Spleen (tissue), 11 donors: ENCODE results near the gene ADRA2B. TPM values are rescaled to one million over a fixed set of nuclear protein-coding genes. Genes with fewer than 3 reads are reported as not detected.

Experiments
- DNase-seq: peaks from one replicate; pipeline ENCODE4 v3.0.0-alpha.2; 2020
- H3K27ac ChIP-seq, 8 donors: fragments of 200-600 bp; sonication (generic) in 7 of 8; 1 replicate in 4 of 8; 2 replicates in 4 of 8; pipeline versions ENCODE4 v1.5.0 to v1.8.0; 2016 to 2021; ENCODE audit warnings: inconsistent platforms in 4 of 8, mild to moderate bottlenecking in 4 of 8, moderate library complexity in 1 of 8
- H3K27me3 ChIP-seq, 7 donors: fragments of 200-600 bp; sonication (generic) in 6 of 7; replicated peaks in 1 of 7; 1 replicate in 4 of 7; 2 replicates in 3 of 7; pipeline versions ENCODE4 v1.5.0 to v1.8.0; 2016 to 2021; ENCODE audit warnings: inconsistent platforms in 3 of 7, mild to moderate bottlenecking in 1 of 7
- H3K36me3 ChIP-seq, 6 donors: fragments of 200-600 bp; sonication (generic) in 5 of 6; 1 replicate in 4 of 6; 2 replicates in 2 of 6; pipeline versions ENCODE4 v1.5.0 to v1.8.0; 2016 to 2021; ENCODE audit warnings: inconsistent platforms in 2 of 6
- H3K4me1 ChIP-seq, 6 donors: fragments of 200-600 bp; sonication (generic) in 5 of 6; 1 replicate in 3 of 6; 2 replicates in 3 of 6; pipeline versions ENCODE4 v1.5.0 to v1.8.0; 2016 to 2021; ENCODE audit warnings: inconsistent platforms in 3 of 6
- H3K4me3 ChIP-seq, 8 donors: fragments of 200-600 bp; sonication (generic) in 7 of 8; 1 replicate in 4 of 8; 2 replicates in 4 of 8; pipeline versions ENCODE4 v1.5.0 to v1.8.0; 2016 to 2021; ENCODE audit warnings: inconsistent platforms in 4 of 8, mild to moderate bottlenecking in 4 of 8, moderate library complexity in 2 of 8
- H3K9me3 ChIP-seq, 8 donors: fragments of 200-600 bp; sonication (generic) in 7 of 8; 1 replicate in 4 of 8; 2 replicates in 4 of 8; pipeline versions ENCODE4 v1.5.0 to v1.8.0; 2016 to 2021; ENCODE audit warnings: inconsistent platforms in 4 of 8
- CTCF ChIP-seq, 11 experiments: fragments of 200-600 bp in 7 of 11; fragments of 450-650 bp in 4 of 11; sonication (generic) in 4 of 11; IDR thresholded peaks in 8 of 11; conservative IDR thresholded peaks in 3 of 11; 1 replicate in 7 of 11; 2 replicates in 4 of 11; pipeline versions ENCODE4 v1.4.0 to v1.8.0; 2016 to 2021; ENCODE audit warnings: antibody characterized with exemption in 11 of 11, inconsistent platforms in 4 of 11, mild to moderate bottlenecking in 1 of 11
- POLR2A ChIP-seq, 3 donors: fragments of 450-650 bp; IDR thresholded peaks; one replicate each; pipeline ENCODE4 v1.5.1; 2017; ENCODE audit warnings: antibody characterized with exemption in 3 of 3, mild to moderate bottlenecking in 1 of 3
- POLR2AphosphoS5 ChIP-seq, 3 donors: sonication (generic); formaldehyde crosslinking; IDR thresholded peaks; one replicate each; pipeline ENCODE4 v1.5.1; 2017; ENCODE audit warnings: antibody characterized with exemption in 3 of 3
- WGBS, 5 donors: extraction: QIAGEN DNeasy Blood & Tissue Kit in 3 of 5; methylation state at CpG; one replicate each; pipeline versions ENCODE4 v1.1.5 to v1.1.7; 2013 to 2018; 5-methylcytosine and 5-hydroxymethylcytosine counted together
- intact Hi-C: fragments of 100-400 bp; cut with DNase I; formaldehyde crosslinking; loops from one replicate; pipeline ENCODE4 v1.15.0; 2023; ENCODE audit warnings: low total_unique reads
- polyA plus RNA-seq, 3 donors: library from polyadenylated mRNA; stranded (reverse); fragments of 200-250 nt; gene quantifications; one replicate each; pipeline ENCODE4 v1.2.1, GENCODE V29; 2013
- total RNA-seq, 7 donors: library from RNA; depleted of rRNA in 3 of 7; stranded (reverse); fragments of >200 nt in 3 of 7; fragmentation: NEBNext Ultra II Directional in 4 of 7; extraction: Animal tissue kit (Norgen Biotek cat#: 25700) in 4 of 7; gene quantifications; one replicate each; pipeline versions ENCODE4 v1.1.0 to v1.2.1, GENCODE V29; 2016 to 2021
- donor health status: healthy with polysubstance abuse.
- donor health status: DM: no; HTN: no; CAD: no; lungs with moderate emphysema.
- donor health status: DM: no; HTN: no; CAD: no.
- donor health status: Bipolar disorder and iron deficiency.
- donor health status: healthy.
- donor health status: DM: no; HTN: no; CAD: no.
- donor health status: DM: yes; HTN: yes; CAD: no.

ADRA2B gene
- total and polyA plus RNA-seq, 10 donors: 1.8 to 14.2 (median 5.2) TPM

GRCh38 chr2:96105994-96106715 lies 10.2 kb downstream of the ADRA2B start:
- Histone ChIP-seq H3K27me3 (peaks cover 0 to 5% (median 0%) of the 10 kb centered on the region in 7 donors), H3K4me3 (no peak overlapping the region), H3K36me3 (no peaks in the 10 kb centered on the region), H3K4me1 (peaks cover 0 to 42% (median 11%) of the 10 kb centered on the region in 6 donors), H3K27ac (no peak overlapping the region), H3K9me3 (peaks cover 0 to 21% (median 17%) of the 10 kb centered on the region in 8 donors)
- no peak for TF ChIP-seq POLR2AphosphoS5 (IDR thresholded peaks at IDR 0.05)
- TF ChIP-seq POLR2A (IDR thresholded peaks at IDR 0.05): no peak
- TF ChIP-seq CTCF (IDR thresholded peaks at IDR 0.05 in 8 of 11, conservative IDR thresholded peaks at IDR 0.05 in 3 of 11): no peak
- WGBS, 5 donors: 92 to 98% (median 95%) methylated on average over 8 of the region's 8 CpGs
- intact Hi-C loops: no loop called here
- peak; percentile 21 for DNase-seq

- H3K27ac ChIP-seq: no peak overlapping the region
- TF ChIP-seq POLR2AphosphoS5 (IDR thresholded peaks at IDR 0.05) (no peak), CTCF (IDR thresholded peaks at IDR 0.05 in 8 of 11, conservative IDR thresholded peaks at IDR 0.05 in 3 of 11) (no peak), POLR2A (IDR thresholded peaks at IDR 0.05) (no peak)
- DNase-seq: peak; percentile 35
- intact Hi-C loops: no loop called here
- WGBS, 5 donors: 74 to 96% (median 90%) methylated on average over 2 to 3 of the region's 3 CpGs
- peaks cover 0 to 43% (median 13%) of the 10 kb centered on the region in 6 donors for H3K4me1 ChIP-seq
- no peak overlapping the region for H3K4me3 ChIP-seq
- H3K36me3 ChIP-seq: no peaks in the 10 kb centered on the region
- peaks cover 0 to 5% (median 0%) of the 10 kb centered on the region in 7 donors for H3K27me3 ChIP-seq
- H3K9me3 ChIP-seq: peaks cover 0 to 21% (median 17%) of the 10 kb centered on the region in 8 donors
These were observed 11.0 kb downstream of the ADRA2B start for GRCh38 chr2:96105152-96105915.

GRCh38 chr2:96104487-96104861 lies 11.9 kb downstream of the ADRA2B start:
- WGBS, 5 donors: 87 to 100% (median 90%) methylated on average over 5 to 6 of the region's 6 CpGs
- no peak for TF ChIP-seq CTCF (IDR thresholded peaks at IDR 0.05 in 8 of 11, conservative IDR thresholded peaks at IDR 0.05 in 3 of 11)
- no peak for TF ChIP-seq POLR2A (IDR thresholded peaks at IDR 0.05)
- TF ChIP-seq POLR2AphosphoS5 (IDR thresholded peaks at IDR 0.05): no peak
- peaks cover 0 to 21% (median 17%) of the 10 kb centered on the region in 8 donors for H3K9me3 ChIP-seq
- peaks cover 0 to 46% (median 16%) of the 10 kb centered on the region in 6 donors for H3K4me1 ChIP-seq
- intact Hi-C loops: no loop called here
- H3K36me3 ChIP-seq: no peaks in the 10 kb centered on the region
- peak; percentile 62 for DNase-seq
- no peak overlapping the region for H3K4me3 ChIP-seq
- H3K27ac ChIP-seq: peak overlapping the region in 2 of 8 donors; percentile 36 to 47
- H3K27me3 ChIP-seq: peaks cover 0 to 5% (median 0%) of the 10 kb centered on the region in 7 donors
